ENCODE data around the gene ELF2.
"Not testable (repeated sequence)": the region's sequence is repeated elsewhere in the genome, so short reads cannot be mapped to it uniquely, and the experiment has no call there.

The ELF2 gene

DNA sequence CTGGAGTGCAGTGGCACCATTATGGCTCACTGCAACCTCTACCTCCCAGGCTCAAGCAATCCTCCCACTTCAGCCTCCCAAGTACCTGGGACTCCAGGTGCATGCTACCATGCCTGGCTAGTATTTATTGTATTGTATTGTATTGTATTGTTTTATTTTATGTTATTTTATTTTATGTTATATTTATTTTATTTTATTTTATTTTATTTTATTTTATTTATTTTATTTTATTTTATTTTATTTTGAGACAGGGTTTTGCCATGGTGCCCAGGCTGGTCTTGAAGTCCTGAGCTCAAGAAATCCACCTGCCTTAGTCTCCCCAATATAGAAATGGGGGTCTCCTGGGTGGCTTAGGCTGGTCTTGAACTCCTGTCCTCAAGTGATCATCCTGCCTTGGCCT lies 42.6 kb downstream of the ELF2 start:
- Histone ChIP-seq H3K4me2 (ENCODE audit: low read length) (no peak overlapping the region), H3K36me3 (ENCODE audit: insufficient read depth, low read length) (no peaks in the 10 kb centered on the region), H3K4me3 (ENCODE audit: low read length) (no peak overlapping the region), H3K27me3 (ENCODE audit: control insufficient read depth, insufficient read depth, low read length) (no peaks in the 10 kb centered on the region), H3K9me3 (replicated peaks; ENCODE audit: low read length) (no peaks in the 10 kb centered on the region), H3K9ac (ENCODE audit: low read depth, low read length) (no peak overlapping the region), H3K4me1 (ENCODE audit: control insufficient read depth, insufficient read depth, low read length) (no peaks in the 10 kb centered on the region)

DNA sequence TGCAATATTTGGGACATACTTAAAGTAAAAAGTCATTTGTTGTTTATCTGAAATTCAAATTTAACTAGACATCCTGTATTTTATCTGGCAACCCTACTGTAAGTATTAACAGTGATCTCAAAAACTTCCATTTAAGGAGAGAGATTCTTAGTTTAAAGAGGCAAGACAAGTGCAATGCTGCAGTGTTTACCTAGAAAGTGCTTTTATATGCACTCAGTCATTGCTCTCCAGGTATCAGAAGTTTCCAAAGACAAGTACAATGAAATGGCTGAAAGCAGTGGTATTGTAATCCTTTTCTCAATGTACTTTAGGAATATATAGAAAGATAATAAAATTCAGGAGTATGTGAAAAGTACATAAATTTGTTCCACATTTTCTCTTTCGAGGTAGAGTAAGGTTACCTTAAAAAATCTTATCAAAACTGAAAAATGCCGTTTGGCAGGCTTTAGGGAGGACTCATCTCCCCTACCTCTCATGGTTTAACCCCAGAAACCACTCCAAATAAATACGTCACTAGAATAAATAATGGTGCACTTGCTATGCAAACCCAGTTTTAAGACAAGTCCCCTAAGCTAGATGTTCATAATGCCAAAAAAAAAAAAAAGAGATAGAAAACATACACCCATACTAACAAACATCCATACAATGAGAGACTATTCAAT lies 45.7 kb downstream of the ELF2 start:
- H3K4me1 ChIP-seq (ENCODE audit: control insufficient read depth, insufficient read depth, low read length) = no peaks in the 10 kb centered on the region
- no peak overlapping the region for H3K4me3 ChIP-seq (ENCODE audit: low read length)
- H3K27me3 ChIP-seq (ENCODE audit: control insufficient read depth, insufficient read depth, low read length) = no peaks in the 10 kb centered on the region
- no peaks in the 10 kb centered on the region for H3K9me3 ChIP-seq (replicated peaks; ENCODE audit: low read length)
- H3K9ac ChIP-seq (ENCODE audit: low read depth, low read length) = no peak overlapping the region
- no peaks in the 10 kb centered on the region for H3K36me3 ChIP-seq (ENCODE audit: insufficient read depth, low read length)
- H3K4me2 ChIP-seq (ENCODE audit: low read length) = no peak overlapping the region

DNA sequence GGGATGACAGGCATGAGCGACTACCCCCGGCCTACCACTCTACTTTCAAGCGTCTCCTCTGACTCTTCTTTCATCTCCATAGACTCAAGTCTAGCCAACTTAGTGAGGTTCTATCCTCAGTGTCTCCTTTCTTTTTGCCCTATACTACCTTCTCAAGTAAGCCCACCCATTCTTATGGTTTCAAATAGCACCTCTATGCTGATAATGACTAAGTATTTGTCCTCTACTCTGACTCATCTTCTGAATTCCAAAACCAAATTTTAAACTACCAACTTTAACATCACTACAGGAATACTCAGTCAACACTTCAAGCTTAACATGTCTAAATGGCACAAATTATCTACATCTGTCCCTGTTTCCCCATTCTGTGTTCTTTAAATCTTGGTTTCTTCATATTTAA lies 47.8 kb downstream of the ELF2 start:
- Histone ChIP-seq H3K27me3 (ENCODE audit: control insufficient read depth, insufficient read depth, low read length) (no peaks in the 10 kb centered on the region), H3K9me3 (replicated peaks; ENCODE audit: low read length) (no peaks in the 10 kb centered on the region), H3K4me3 (ENCODE audit: low read length) (no peak overlapping the region)

DNA sequence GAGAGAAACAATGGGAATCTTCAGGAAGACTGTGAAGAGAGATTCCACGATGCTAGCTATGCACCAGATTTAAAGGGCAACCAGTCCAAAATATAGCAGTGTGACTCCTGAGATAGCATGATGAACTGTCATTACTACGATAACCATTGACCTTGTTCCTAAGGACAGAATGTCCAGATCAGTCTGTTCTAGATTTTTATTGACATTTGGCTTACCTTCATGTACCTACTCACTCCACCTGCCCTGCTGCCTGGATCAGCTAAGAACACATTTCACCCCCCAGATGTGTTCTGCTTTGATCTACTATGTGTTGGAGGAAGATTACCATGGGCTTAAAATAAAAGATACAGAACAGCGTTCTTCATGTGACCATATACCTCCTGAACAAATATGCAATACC lies 50.1 kb downstream of the ELF2 start:
- Histone ChIP-seq H3K9ac (ENCODE audit: low read depth, low read length) (no peak overlapping the region), H3K36me3 (ENCODE audit: insufficient read depth, low read length) (no peaks in the 10 kb centered on the region), H3K4me2 (ENCODE audit: low read length) (no peak overlapping the region)

More for the DNA sequence above, 47.8 kb downstream of the ELF2 start:
- Histone ChIP-seq H3K4me2 (ENCODE audit: low read length) (no peak overlapping the region), H3K36me3 (ENCODE audit: insufficient read depth, low read length) (no peaks in the 10 kb centered on the region), H3K9ac (ENCODE audit: low read depth, low read length) (no peak overlapping the region), H3K4me1 (ENCODE audit: control insufficient read depth, insufficient read depth, low read length) (no peaks in the 10 kb centered on the region)

DNA sequence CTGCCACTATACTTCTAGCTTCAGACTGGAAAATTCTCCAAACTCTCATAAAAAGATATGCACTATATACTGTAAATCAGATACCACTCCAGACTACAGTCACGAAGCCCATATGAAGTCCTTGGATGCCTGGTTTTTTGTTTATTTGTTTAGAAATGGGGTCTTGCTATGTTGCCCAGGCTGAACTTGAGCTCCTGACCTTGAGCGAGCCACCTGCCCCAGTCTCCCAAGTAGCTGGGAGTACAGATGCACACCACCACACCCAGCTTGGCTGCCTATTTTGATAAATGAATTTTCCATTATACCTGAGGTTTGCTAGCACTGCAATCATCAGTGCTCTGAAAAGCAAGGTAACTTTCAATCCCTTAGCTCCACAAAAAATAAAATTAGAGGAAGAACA lies 53.1 kb downstream of the ELF2 start:
- Histone ChIP-seq H3K9ac (ENCODE audit: low read depth, low read length) (no peak overlapping the region), H3K27me3 (ENCODE audit: control insufficient read depth, insufficient read depth, low read length) (no peaks in the 10 kb centered on the region), H3K36me3 (ENCODE audit: insufficient read depth, low read length) (no peaks in the 10 kb centered on the region), H3K9me3 (replicated peaks; ENCODE audit: low read length) (no peaks in the 10 kb centered on the region), H3K4me3 (ENCODE audit: low read length) (no peak overlapping the region), H3K4me1 (ENCODE audit: control insufficient read depth, insufficient read depth, low read length) (no peaks in the 10 kb centered on the region), H3K4me2 (ENCODE audit: low read length) (no peak overlapping the region)

More for the DNA sequence above, 50.1 kb downstream of the ELF2 start:
- Histone ChIP-seq H3K27me3 (ENCODE audit: control insufficient read depth, insufficient read depth, low read length) (no peaks in the 10 kb centered on the region), H3K4me1 (ENCODE audit: control insufficient read depth, insufficient read depth, low read length) (no peaks in the 10 kb centered on the region), H3K9me3 (replicated peaks; ENCODE audit: low read length) (no peaks in the 10 kb centered on the region), H3K4me3 (ENCODE audit: low read length) (no peak overlapping the region)

DNA sequence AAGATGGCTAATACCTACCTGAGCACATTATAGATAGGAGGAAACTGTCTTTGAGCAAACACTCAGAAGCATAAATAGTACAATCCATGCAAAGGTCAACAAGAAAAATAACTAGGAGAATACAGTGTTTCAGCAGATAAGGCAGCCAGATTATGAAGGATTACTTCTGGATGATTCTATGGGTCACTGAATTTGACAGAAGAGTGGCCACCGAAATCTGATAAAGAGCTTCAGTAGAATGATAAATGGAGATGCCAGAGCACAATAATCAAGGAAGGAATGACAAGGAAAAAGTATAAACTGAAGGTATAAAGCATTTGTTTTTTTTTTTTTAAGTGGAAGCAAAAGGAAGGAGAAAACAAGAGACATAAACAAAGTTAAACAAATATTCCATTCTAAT lies 58.7 kb downstream of the ELF2 start:
- Histone ChIP-seq H3K36me3 (ENCODE audit: insufficient read depth, low read length) (no peaks in the 10 kb centered on the region), H3K4me3 (ENCODE audit: low read length) (no peak overlapping the region), H3K4me2 (ENCODE audit: low read length) (no peak overlapping the region), H3K9ac (ENCODE audit: low read depth, low read length) (no peak overlapping the region), H3K4me1 (ENCODE audit: control insufficient read depth, insufficient read depth, low read length) (no peaks in the 10 kb centered on the region), H3K9me3 (replicated peaks; ENCODE audit: low read length) (no peaks in the 10 kb centered on the region), H3K27me3 (ENCODE audit: control insufficient read depth, insufficient read depth, low read length) (no peaks in the 10 kb centered on the region)

DNA sequence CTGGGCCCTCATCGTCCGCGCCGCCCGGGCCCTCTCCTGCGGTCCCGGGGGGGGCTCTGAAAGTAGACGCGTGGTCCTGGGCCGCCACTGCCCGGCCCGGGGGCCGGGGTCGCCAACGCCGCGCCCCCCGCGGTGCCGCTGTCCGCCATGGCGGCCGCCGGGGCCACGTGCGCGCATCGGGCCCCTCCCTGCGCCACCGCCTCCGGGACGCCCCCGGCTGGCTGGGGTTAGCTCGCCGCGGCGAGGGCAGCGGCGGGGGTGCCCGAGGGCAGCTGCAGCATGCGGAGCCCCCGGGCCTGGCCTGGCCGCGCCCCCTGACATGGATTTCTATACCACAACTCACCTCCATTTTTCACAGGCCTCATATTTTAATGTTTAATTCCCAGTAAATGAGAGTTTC lies 61.8 kb downstream of the ELF2 start:
- Histone ChIP-seq H3K36me3 (ENCODE audit: insufficient read depth, low read length) (no peaks in the 10 kb centered on the region), H3K4me1 (ENCODE audit: control insufficient read depth, insufficient read depth, low read length) (no peaks in the 10 kb centered on the region), H3K4me3 (ENCODE audit: low read length) (no peak overlapping the region), H3K9ac (ENCODE audit: low read depth, low read length) (no peak overlapping the region), H3K27me3 (ENCODE audit: control insufficient read depth, insufficient read depth, low read length) (no peaks in the 10 kb centered on the region), H3K4me2 (ENCODE audit: low read length) (no peak overlapping the region), H3K9me3 (replicated peaks; ENCODE audit: low read length) (no peaks in the 10 kb centered on the region)

DNA sequence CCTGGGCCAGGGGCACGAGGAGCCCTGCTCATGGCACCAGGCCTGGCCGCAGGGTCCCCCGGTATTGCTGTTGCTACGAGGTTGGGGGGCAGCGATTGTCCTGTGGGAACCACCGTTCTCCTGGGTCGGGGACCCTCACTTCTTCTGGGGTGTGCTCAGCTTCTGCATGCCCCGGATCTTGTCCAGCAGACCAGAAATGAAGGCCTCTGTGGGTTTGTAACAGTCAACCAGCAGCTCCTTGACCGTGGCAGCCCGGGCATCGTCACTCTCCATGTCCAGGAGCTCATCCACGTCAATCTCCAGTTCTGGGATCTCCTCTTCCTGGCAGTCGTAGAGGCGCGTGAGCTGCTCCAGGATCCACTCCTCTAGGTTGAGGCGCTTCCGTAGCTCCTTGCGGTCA lies 62.2 kb downstream of the ELF2 start:
- H3K4me1 ChIP-seq (ENCODE audit: control insufficient read depth, insufficient read depth, low read length); H3K4me3 ChIP-seq (ENCODE audit: low read length); H3K36me3 ChIP-seq (ENCODE audit: insufficient read depth, low read length); H3K27me3 ChIP-seq (ENCODE audit: control insufficient read depth, insufficient read depth, low read length); H3K9ac ChIP-seq (ENCODE audit: low read depth, low read length); H3K9me3 ChIP-seq (replicated peaks; ENCODE audit: low read length); H3K4me2 ChIP-seq (ENCODE audit: low read length): not testable (repeated sequence)

DNA sequence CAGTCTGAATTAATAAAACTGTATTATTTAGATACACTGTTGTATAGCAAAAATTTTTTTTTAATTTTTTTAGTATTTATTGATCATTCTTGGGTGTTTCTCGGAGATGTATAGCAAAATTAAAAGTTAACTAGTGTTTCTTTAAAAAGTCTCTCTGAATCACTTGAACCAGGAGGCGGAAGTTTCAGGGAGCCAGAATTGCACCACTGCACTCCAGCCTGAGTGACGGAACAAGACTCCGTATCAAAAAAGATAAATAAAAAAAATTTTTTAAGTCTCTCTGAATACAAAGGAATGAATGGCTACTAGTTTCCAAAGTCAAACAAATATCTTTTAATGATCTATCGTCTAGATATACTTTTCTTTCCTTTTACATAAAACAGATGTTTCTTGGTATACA lies 64.4 kb downstream of the ELF2 start:
- Histone ChIP-seq H3K27me3 (ENCODE audit: control insufficient read depth, insufficient read depth, low read length) (no peaks in the 10 kb centered on the region), H3K4me1 (ENCODE audit: control insufficient read depth, insufficient read depth, low read length) (no peaks in the 10 kb centered on the region), H3K9ac (ENCODE audit: low read depth, low read length) (no peak overlapping the region), H3K9me3 (replicated peaks; ENCODE audit: low read length) (no peaks in the 10 kb centered on the region), H3K4me2 (ENCODE audit: low read length) (no peak overlapping the region), H3K4me3 (ENCODE audit: low read length) (no peak overlapping the region), H3K36me3 (ENCODE audit: insufficient read depth, low read length) (no peaks in the 10 kb centered on the region)

DNA sequence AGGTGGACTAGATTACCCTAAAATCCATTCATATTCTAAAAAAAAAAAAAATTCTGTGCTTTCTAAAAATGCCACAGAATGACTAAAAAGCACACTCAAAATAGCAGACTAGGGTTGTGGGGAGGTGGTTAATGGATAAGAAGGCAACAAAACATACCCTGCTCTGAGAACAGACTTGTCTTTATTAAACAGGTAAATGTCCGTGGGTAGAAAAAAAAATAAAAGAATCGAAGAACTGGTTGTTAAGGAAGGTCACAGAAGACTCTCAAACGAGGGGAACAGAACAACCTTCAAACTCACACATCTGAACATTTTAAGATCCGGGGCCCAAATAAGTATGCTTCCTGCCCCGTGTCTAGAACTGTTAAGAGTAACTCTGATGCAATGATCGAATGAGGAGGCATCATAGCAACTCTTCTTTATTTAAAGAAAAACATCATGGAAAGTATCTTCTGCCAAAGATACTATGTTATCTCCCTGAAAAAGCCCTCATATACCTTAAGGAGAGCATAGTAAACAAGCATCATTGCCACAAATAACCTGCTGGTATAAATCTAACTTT lies 68.4 kb downstream of the ELF2 start:
- Histone ChIP-seq H3K9me3 (replicated peaks; ENCODE audit: low read length) (no peaks in the 10 kb centered on the region), H3K9ac (ENCODE audit: low read depth, low read length) (no peak overlapping the region), H3K27me3 (ENCODE audit: control insufficient read depth, insufficient read depth, low read length) (no peaks in the 10 kb centered on the region), H3K4me3 (ENCODE audit: low read length) (no peak overlapping the region), H3K36me3 (ENCODE audit: insufficient read depth, low read length) (no peaks in the 10 kb centered on the region), H3K4me2 (ENCODE audit: low read length) (no peak overlapping the region), H3K4me1 (ENCODE audit: control insufficient read depth, insufficient read depth, low read length) (no peaks in the 10 kb centered on the region)

DNA sequence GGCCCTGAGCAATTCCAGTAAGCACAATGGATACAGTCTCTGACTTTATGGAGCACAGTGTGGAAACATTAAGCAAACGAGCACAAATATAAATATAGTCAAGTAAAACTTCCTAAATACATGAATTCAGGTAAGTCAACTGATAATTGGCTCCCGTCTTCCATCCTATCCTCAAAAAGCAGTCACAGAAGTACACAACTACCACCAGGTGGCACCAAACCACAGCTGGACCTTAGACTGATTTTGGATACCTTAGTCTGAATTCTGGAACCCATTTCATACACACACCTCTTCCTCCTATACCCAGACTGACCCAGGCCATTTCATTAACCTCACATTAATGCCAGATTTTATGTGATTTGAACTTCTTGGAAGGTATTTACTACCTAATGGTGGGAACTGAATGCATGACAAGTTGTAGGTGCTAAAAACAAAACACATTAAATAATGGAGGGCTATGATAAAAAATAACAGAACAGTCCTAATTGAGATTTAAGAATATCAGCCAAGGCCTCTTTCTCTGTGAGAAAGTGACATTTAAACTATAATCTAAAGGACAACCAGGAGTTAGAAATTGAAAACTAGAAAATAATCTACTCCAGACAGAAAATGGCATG lies 77.5 kb downstream of the ELF2 start:
- no peak overlapping the region for H3K4me3 ChIP-seq (ENCODE audit: low read length)
- H3K27me3 ChIP-seq (ENCODE audit: control insufficient read depth, insufficient read depth, low read length) = no peaks in the 10 kb centered on the region
- H3K4me2 ChIP-seq (ENCODE audit: low read length) = no peak overlapping the region
- no peaks in the 10 kb centered on the region for H3K36me3 ChIP-seq (ENCODE audit: insufficient read depth, low read length)
- no peaks in the 10 kb centered on the region for H3K4me1 ChIP-seq (ENCODE audit: control insufficient read depth, insufficient read depth, low read length)
- no peak overlapping the region for H3K9ac ChIP-seq (ENCODE audit: low read depth, low read length)
- no peaks in the 10 kb centered on the region for H3K9me3 ChIP-seq (replicated peaks; ENCODE audit: low read length)

DNA sequence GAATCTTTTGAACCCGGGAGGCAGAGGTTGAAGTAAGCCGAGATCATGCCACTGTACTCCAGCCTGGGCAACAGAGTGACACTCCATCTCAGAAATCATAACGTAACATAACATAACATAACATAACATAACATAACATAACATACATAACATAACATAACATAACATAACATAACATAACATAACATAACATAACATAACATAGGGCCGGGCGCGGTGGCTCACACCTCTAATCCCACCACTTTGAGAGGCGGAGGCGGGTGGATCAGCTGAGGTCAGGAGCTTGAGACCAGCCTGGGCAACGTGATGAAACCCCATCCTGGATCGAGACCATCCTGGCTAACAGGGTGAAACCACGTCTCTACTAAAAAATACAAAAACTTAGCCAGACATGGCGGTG lies 84.7 kb downstream of the ELF2 start:
- Histone ChIP-seq H3K4me3 (ENCODE audit: low read length) (no peak overlapping the region), H3K27me3 (ENCODE audit: control insufficient read depth, insufficient read depth, low read length) (no peaks in the 10 kb centered on the region)

More for the DNA sequence above, 84.7 kb downstream of the ELF2 start:
- H3K36me3 ChIP-seq (ENCODE audit: insufficient read depth, low read length) = no peaks in the 10 kb centered on the region
- no peak overlapping the region for H3K4me2 ChIP-seq (ENCODE audit: low read length)
- no peak overlapping the region for H3K9ac ChIP-seq (ENCODE audit: low read depth, low read length)
- H3K9me3 ChIP-seq (replicated peaks; ENCODE audit: low read length) = no peaks in the 10 kb centered on the region
- H3K4me1 ChIP-seq (ENCODE audit: control insufficient read depth, insufficient read depth, low read length) = no peaks in the 10 kb centered on the region

Measured in skeletal muscle satellite cell (primary cell).